Liver (tissue), 9 donors: ENCODE measurements around the gene ORM2. TPM values are rescaled to one million over a fixed set of nuclear protein-coding genes. Genes with fewer than 3 reads are reported as not detected.
A peak's percentile ranks its signal among the peaks of the same experiment; 100 is the strongest.
"Not testable (repeated sequence)": the region's sequence is repeated elsewhere in the genome, so short reads cannot be mapped to it uniquely, and the experiment has no call there.

Experiments
- DNase-seq: peaks from one replicate; pipeline ENCODE4 v3.0.0-alpha.2; 2017; ENCODE audit warnings: low spot score
- H3K27ac ChIP-seq, 2 donors: one replicate each; pipeline ENCODE4 v1.7.0; 2013; ENCODE audit warnings: inconsistent platforms in 2 of 2, low read length in 2 of 2, control low read depth in 1 of 2, low read depth in 1 of 2, mild to moderate bottlenecking in 1 of 2
- H3K27me3 ChIP-seq, 4 donors: one replicate each; pipeline versions ENCODE4 v1.6.1 to v1.7.0; 2013; ENCODE audit warnings: low read length in 3 of 4, inconsistent platforms in 1 of 4, mild to moderate bottlenecking in 1 of 4, moderate library complexity in 1 of 4; ENCODE audit not compliant: control insufficient read depth in 4 of 4, insufficient read depth in 4 of 4
- H3K36me3 ChIP-seq, 4 donors: one replicate each; pipeline versions ENCODE4 v1.6.1 to v1.7.0; 2013; ENCODE audit warnings: low read length in 3 of 4, mild to moderate bottlenecking in 3 of 4, low read depth in 1 of 4, moderate library complexity in 1 of 4; ENCODE audit not compliant: control insufficient read depth in 4 of 4, insufficient read depth in 3 of 4
- H3K4me1 ChIP-seq, 4 donors: one replicate each; pipeline versions ENCODE4 v1.6.1 to v1.7.0; 2013; ENCODE audit warnings: low read length in 3 of 4, mild to moderate bottlenecking in 3 of 4, moderate library complexity in 1 of 4; ENCODE audit not compliant: control insufficient read depth in 4 of 4, insufficient read depth in 4 of 4
- H3K4me3 ChIP-seq, 3 donors: one replicate each; pipeline versions ENCODE4 v1.6.1 to v1.7.0; 2013; ENCODE audit warnings: low read length in 3 of 3, control low read depth in 1 of 3, low read depth in 1 of 3, mild to moderate bottlenecking in 1 of 3
- H3K9ac ChIP-seq, 2 donors: one replicate each; pipeline ENCODE4 v1.7.0; 2013; ENCODE audit warnings: low read length in 2 of 2, mild to moderate bottlenecking in 2 of 2, moderate library complexity in 2 of 2, control low read depth in 1 of 2, low read depth in 1 of 2
- H3K9me3 ChIP-seq, 4 donors: one replicate each; pipeline versions ENCODE4 v1.6.1 to v1.7.0; 2013; ENCODE audit warnings: low read length in 3 of 4; ENCODE audit not compliant: control insufficient read depth in 4 of 4
- ATF3 ChIP-seq: IDR thresholded peaks from 2 replicates; pipeline ENCODE4 v1.6.1; 2016; ENCODE audit warnings: antibody characterized with exemption
- CTCF ChIP-seq: fragments of 150-350 bp; IDR thresholded peaks from 2 replicates; pipeline ENCODE4 v1.5.1; 2017; ENCODE audit warnings: improper control_type of control experiment, low read depth, low read length; ENCODE audit not compliant: missing input control
- GABPA ChIP-seq, 2 donors: IDR thresholded peaks in 1 of 2; conservative IDR thresholded peaks in 1 of 2; 2 replicates each; pipeline ENCODE4 v1.6.1; 2016; ENCODE audit warnings: antibody characterized with exemption in 2 of 2, mild to moderate bottlenecking in 1 of 2, moderate library complexity in 1 of 2
- HNF4A ChIP-seq, 2 donors: conservative IDR thresholded peaks; 2 replicates each; pipeline ENCODE4 v1.6.1; 2016; ENCODE audit warnings: antibody characterized with exemption in 2 of 2, mild to moderate bottlenecking in 2 of 2
- JUND ChIP-seq, 2 donors: IDR thresholded peaks; 2 replicates each; pipeline ENCODE4 v1.6.1; 2016; ENCODE audit warnings: antibody characterized with exemption in 2 of 2
- SP1 ChIP-seq: IDR thresholded peaks from 2 replicates; pipeline ENCODE4 v1.6.1; 2018; ENCODE audit warnings: antibody characterized with exemption, mild to moderate bottlenecking
- TAF1 ChIP-seq: conservative IDR thresholded peaks from 2 replicates; pipeline ENCODE4 v1.6.1; 2016; ENCODE audit warnings: antibody characterized with exemption, mild to moderate bottlenecking
- YY1 ChIP-seq: IDR thresholded peaks from 2 replicates; pipeline ENCODE4 v1.6.1; 2016; ENCODE audit warnings: antibody characterized with exemption, mild to moderate bottlenecking
- WGBS: extraction: QIAGEN DNeasy Blood & Tissue Kit; methylation state at CpG from one replicate; pipeline ENCODE4 v1.1.7; 2013; 5-methylcytosine and 5-hydroxymethylcytosine counted together
- polyA plus RNA-seq, 2 donors: library from polyadenylated mRNA; stranded (reverse) in 1 of 2; unstranded in 1 of 2; fragments of 200-250 nt in 1 of 2; fragments of >200 nt in 1 of 2; fragmentation: Nextera tagmentation in 1 of 2; extraction: Ambion mirVana in 1 of 2; gene quantifications; one replicate each; pipeline versions ENCODE4 v1.2.1 to v1.2.3, GENCODE V29; 2013 to 2015
- total RNA-seq, 2 donors: library from RNA; depleted of rRNA; stranded (reverse); fragments of >200 nt; gene quantifications; one replicate each; pipeline ENCODE4 v1.2.3, GENCODE V29; 2014
- TF ChIP-seq, protein P1 (sequence below): IDR thresholded peaks from 2 replicates; pipeline ENCODE4 v1.6.1; 2016; ENCODE audit warnings: antibody characterized with exemption
- TF ChIP-seq, protein P2 (sequence below): IDR thresholded peaks from 2 replicates; pipeline ENCODE4 v1.6.1; 2016; ENCODE audit warnings: antibody characterized with exemption, mild to moderate bottlenecking
- donor health status: healthy.
- donor health status: healthy.
- donor health status: healthy.
- donor health status: healthy.
- donor health status: healthy.

The ORM2 gene
- total and polyA plus RNA-seq, 4 donors, result 276 to 7,373 (median 5,310) TPM

DNA sequence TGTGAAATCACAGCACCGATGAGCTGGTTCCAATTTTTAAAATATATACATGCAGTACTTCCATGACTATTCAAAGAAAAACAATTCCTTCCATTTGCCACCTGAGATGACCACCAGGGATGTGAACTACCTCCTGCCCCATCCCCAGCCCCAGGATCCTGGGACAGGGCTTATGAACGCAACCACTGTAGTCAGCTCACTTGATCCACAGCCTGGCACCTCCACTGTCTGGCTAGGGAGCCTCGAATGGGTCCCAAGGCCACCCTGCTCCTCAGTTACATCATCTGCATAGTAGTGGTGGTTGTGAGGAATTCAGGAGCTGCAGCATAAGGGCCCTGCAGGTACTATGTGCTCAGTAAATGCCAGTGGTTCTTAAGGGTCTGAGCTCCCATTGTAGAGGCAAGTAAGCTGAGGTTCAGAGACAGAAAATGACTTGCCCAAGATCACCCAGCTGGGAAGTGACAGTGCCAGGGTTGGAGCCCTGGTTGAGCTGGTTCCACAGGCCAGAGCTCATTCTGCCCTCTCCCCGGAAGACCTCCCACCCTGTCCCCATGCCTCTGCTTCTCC, 2.9 kb downstream of the ORM2 start:
- H3K4me3 ChIP-seq, H3K9ac ChIP-seq, H3K9me3 ChIP-seq, DNase-seq, H3K27me3 ChIP-seq, H3K27ac ChIP-seq: not testable (repeated sequence)
- 72% methylated on average over 4 of the region's 4 CpGs for whole genome bisulfite sequencing
- Histone ChIP-seq H3K36me3 (peaks cover 2 to 16% (median 7%) of the 10 kb centered on the region in 4 donors), H3K4me1 (peaks cover 8 to 31% (median 21%) of the 10 kb centered on the region in 4 donors)

DNA sequence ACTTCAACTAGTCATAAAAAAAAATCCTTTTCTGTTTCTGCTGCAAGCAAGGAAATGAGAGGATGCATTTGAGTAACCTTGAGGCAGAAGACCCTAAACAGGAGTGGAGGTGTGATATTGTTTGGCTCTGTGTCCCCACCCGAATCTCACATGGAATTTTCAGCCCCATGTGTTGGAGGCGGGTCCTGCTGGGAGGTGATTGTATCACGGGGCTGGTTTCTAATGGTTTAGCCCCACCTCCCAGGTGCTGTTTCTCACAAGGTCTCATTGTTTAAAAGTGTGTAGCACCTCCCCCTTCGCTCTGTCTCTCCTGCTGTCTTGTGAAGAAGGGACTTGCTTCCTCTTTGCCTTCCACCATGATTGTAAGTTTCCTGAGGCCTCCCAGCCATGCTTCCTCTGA, 4.0 kb downstream of the ORM2 start:
- H3K27me3 ChIP-seq, result not testable (repeated sequence)
- peak; percentile 13 for TF ChIP-seq SP1
- WGBS, result 38% methylated on average over 3 of the region's 4 CpGs

GRCh38 chr9:114334490-114334889, 4.8 kb downstream of the ORM2 start:
- Histone ChIP-seq H3K4me3 (no peak overlapping the region), H3K4me1 (peaks cover 0 to 13% (median 4%) of the 10 kb centered on the region in 4 donors)
- 84% methylated on average over 9 of the region's 9 CpGs for WGBS

More for the DNA sequence above, 4.0 kb downstream of the ORM2 start:
- not testable (repeated sequence) for H3K4me3 ChIP-seq, DNase-seq, H3K9me3 ChIP-seq, H3K9ac ChIP-seq, H3K27ac ChIP-seq
- H3K36me3 ChIP-seq, result peaks cover 5 to 27% (median 15%) of the 10 kb centered on the region in 4 donors
- peaks cover 5 to 20% (median 9%) of the 10 kb centered on the region in 4 donors for H3K4me1 ChIP-seq

More at GRCh38 chr9:114334490-114334889, 4.8 kb downstream of the ORM2 start:
- no peak overlapping the region for H3K9ac ChIP-seq
- H3K27ac ChIP-seq, result no peak overlapping the region
- peaks cover 5 to 30% (median 16%) of the 10 kb centered on the region in 4 donors for H3K36me3 ChIP-seq
- TF ChIP-seq TAF1 (no peak), ATF3 (no peak), YY1 (no peak), CTCF (no peak), JUND (IDR thresholded peaks at IDR 0.05) (no peak), HNF4A (conservative IDR thresholded peaks at IDR 0.05) (no peak), SP1 (no peak), GABPA (IDR thresholded peaks at IDR 0.05 in 1 of 2, conservative IDR thresholded peaks at IDR 0.05 in 1 of 2) (no peak)
- TF ChIP-seq, protein P1, sequence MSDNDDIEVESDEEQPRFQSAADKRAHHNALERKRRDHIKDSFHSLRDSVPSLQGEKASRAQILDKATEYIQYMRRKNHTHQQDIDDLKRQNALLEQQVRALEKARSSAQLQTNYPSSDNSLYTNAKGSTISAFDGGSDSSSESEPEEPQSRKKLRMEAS, result no peak
- TF ChIP-seq, protein P2, sequence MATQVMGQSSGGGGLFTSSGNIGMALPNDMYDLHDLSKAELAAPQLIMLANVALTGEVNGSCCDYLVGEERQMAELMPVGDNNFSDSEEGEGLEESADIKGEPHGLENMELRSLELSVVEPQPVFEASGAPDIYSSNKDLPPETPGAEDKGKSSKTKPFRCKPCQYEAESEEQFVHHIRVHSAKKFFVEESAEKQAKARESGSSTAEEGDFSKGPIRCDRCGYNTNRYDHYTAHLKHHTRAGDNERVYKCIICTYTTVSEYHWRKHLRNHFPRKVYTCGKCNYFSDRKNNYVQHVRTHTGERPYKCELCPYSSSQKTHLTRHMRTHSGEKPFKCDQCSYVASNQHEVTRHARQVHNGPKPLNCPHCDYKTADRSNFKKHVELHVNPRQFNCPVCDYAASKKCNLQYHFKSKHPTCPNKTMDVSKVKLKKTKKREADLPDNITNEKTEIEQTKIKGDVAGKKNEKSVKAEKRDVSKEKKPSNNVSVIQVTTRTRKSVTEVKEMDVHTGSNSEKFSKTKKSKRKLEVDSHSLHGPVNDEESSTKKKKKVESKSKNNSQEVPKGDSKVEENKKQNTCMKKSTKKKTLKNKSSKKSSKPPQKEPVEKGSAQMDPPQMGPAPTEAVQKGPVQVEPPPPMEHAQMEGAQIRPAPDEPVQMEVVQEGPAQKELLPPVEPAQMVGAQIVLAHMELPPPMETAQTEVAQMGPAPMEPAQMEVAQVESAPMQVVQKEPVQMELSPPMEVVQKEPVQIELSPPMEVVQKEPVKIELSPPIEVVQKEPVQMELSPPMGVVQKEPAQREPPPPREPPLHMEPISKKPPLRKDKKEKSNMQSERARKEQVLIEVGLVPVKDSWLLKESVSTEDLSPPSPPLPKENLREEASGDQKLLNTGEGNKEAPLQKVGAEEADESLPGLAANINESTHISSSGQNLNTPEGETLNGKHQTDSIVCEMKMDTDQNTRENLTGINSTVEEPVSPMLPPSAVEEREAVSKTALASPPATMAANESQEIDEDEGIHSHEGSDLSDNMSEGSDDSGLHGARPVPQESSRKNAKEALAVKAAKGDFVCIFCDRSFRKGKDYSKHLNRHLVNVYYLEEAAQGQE, result no peak
- no peaks in the 10 kb centered on the region for H3K27me3 ChIP-seq
- DNase-seq, result no peak
- no peaks in the 10 kb centered on the region for H3K9me3 ChIP-seq
